ENCODE data around the gene MLN. TPM values are rescaled to one million over a fixed set of nuclear protein-coding genes. Genes with fewer than 3 reads are reported as not detected.

Gene MLN
- total RNA-seq, 4 donors from 2014 or later: not detected

GRCh38 chr6:33812669-33813068, 8.9 kb upstream of the MLN start:
- WGBS, 2 donors: 2 to 6% methylated on average over 11 of the region's 11 CpGs
- TF ChIP-seq POLR2A (IDR thresholded peaks at IDR 0.05) (no peak), CTCF (IDR thresholded peaks at IDR 0.05) (peak in 4 of 6 experiments; percentile 52 to 73 (median 68))
- DNase-seq: peak; percentile 84 to 87
- Histone ChIP-seq H3K4me3 (replicated peaks in 1 of 3) (no peak overlapping the region), H3K36me3 (no peaks in the 10 kb centered on the region), H3K4me1 (peaks cover 43 to 63% of the 10 kb centered on the region in 2 donors), H3K27ac (peak overlapping the region in 1 of 3 donors; percentile 85), H3K9me3 (no peaks in the 10 kb centered on the region), H3K27me3 (no peaks in the 10 kb centered on the region)
- intact Hi-C loops (cut with DNase I): no loop called here

GRCh38 chr6:33809594-33809993, 5.8 kb upstream of the MLN start:
- H3K27ac ChIP-seq: no peak overlapping the region
- peaks cover 17 to 32% of the 10 kb centered on the region in 2 donors for H3K4me1 ChIP-seq
- no peaks in the 10 kb centered on the region for H3K27me3 ChIP-seq
- intact Hi-C loops (cut with DNase I): no loop called here
- H3K9me3 ChIP-seq: no peaks in the 10 kb centered on the region
- TF ChIP-seq CTCF (IDR thresholded peaks at IDR 0.05) (no peak), POLR2A (IDR thresholded peaks at IDR 0.05) (no peak)
- 44 to 66% methylated on average over 2 of the region's 2 CpGs for WGBS, 2 donors
- H3K36me3 ChIP-seq: no peaks in the 10 kb centered on the region
- no peak overlapping the region for H3K4me3 ChIP-seq (replicated peaks in 1 of 3)
- no peak for DNase-seq

- Histone ChIP-seq H3K4me1 (peaks cover 9 to 23% of the 10 kb centered on the region in 2 donors), H3K4me3 (replicated peaks in 1 of 3) (no peak overlapping the region), H3K27me3 (no peaks in the 10 kb centered on the region), H3K36me3 (no peaks in the 10 kb centered on the region), H3K27ac (no peak overlapping the region), H3K9me3 (no peaks in the 10 kb centered on the region)
- no peak for DNase-seq
- intact Hi-C loops (cut with DNase I): no loop called here
- 47 to 54% methylated on average over 8 of the region's 8 CpGs for WGBS, 2 donors
- no peak for TF ChIP-seq POLR2A (IDR thresholded peaks at IDR 0.05)
- TF ChIP-seq CTCF (IDR thresholded peaks at IDR 0.05): no peak
Observed at GRCh38 chr6:33808641-33809180, 4.9 kb upstream of the MLN start.

- DNase-seq: no peak
- Histone ChIP-seq H3K4me1 (peaks cover 0 to 14% of the 10 kb centered on the region in 2 donors), H3K27ac (no peak overlapping the region), H3K36me3 (no peaks in the 10 kb centered on the region), H3K4me3 (replicated peaks in 1 of 3) (no peak overlapping the region), H3K9me3 (no peaks in the 10 kb centered on the region), H3K27me3 (no peaks in the 10 kb centered on the region)
- TF ChIP-seq CTCF (IDR thresholded peaks at IDR 0.05) (no peak), POLR2A (IDR thresholded peaks at IDR 0.05) (no peak)
- intact Hi-C loops (cut with DNase I): no loop called here
- WGBS, 2 donors: 56 to 67% methylated on average over 6 of the region's 6 CpGs
Observed at GRCh38 chr6:33807606-33808005, 3.8 kb upstream of the MLN start.

- no peaks in the 10 kb centered on the region for H3K36me3 ChIP-seq
- H3K27me3 ChIP-seq: no peaks in the 10 kb centered on the region
- H3K4me3 ChIP-seq (replicated peaks in 1 of 3): no peak overlapping the region
- TF ChIP-seq POLR2A (IDR thresholded peaks at IDR 0.05) (no peak), CTCF (IDR thresholded peaks at IDR 0.05) (no peak)
- H3K4me1 ChIP-seq: peaks cover 0 to 6% of the 10 kb centered on the region in 2 donors
- no peaks in the 10 kb centered on the region for H3K9me3 ChIP-seq
- WGBS, 2 donors: 59 to 70% methylated on average over 9 of the region's 9 CpGs
- no peak overlapping the region for H3K27ac ChIP-seq
- intact Hi-C loops (cut with DNase I): no loop called here
- peak in 1 of 2 donors; percentile 32 for DNase-seq
Observed at GRCh38 chr6:33806841-33807240, 3.0 kb upstream of the MLN start.

All from thyroid gland (tissue), 4 donors.